ENCODE measurements around the gene SRP14.

SRP14 gene

DNA sequence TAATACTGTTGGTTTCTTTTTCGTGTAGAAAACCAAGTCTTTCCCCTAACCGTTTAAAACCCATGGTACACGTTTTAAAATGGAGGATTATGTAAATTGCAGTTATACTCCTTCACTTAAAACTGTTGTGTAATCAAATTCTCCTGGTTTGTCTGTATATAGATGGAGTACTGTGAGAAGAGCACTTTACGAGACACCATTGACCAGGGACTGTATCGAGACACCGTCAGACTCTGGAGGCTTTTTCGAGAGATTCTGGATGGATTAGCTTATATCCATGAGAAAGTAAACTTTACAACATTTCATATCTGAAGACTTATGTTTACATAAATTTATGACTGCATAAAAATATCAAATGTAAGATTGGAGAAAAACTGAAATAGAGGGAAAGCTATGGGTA is 51.2 kb downstream of the SRP14 start:
- no peak overlapping the region for H4K8ac ChIP-seq (ENCODE audit: low read depth, low read length)
- no peak overlapping the region for H2AK5ac ChIP-seq (ENCODE audit: low read depth, low read length)
- no peak for DNase-seq (ENCODE audit: low spot score)
- no peak overlapping the region for H3K14ac ChIP-seq (ENCODE audit: low read length)
- H3K4me2 ChIP-seq (ENCODE audit: insufficient read depth, low read length, poor library complexity, severe bottlenecking), result no peak overlapping the region
- H2BK12ac ChIP-seq (ENCODE audit: low read length), result no peak overlapping the region
- H3K36me3 ChIP-seq (replicated peaks in 1 of 2; ENCODE audit: control insufficient read depth in 2 of 2, insufficient read depth in 2 of 2, low read length in 2 of 2), result peaks cover 19 to 73% of the 10 kb centered on the region in 2 donors
- WGBS, 2 donors (ENCODE audit: extremely low coverage in 2 of 2, insufficient read length in 2 of 2, insufficient replicate concordance in 1 of 2), result no CpG with 5 or more reads among the region's 7 CpGs
- H3K4me3 ChIP-seq (ENCODE audit: low read length in 2 of 2), result no peak overlapping the region
- no peak overlapping the region for H3K23ac ChIP-seq (ENCODE audit: low read depth, low read length, poor library complexity)
- no peaks in the 10 kb centered on the region for H3K79me1 ChIP-seq (ENCODE audit: low read depth, low read length)
- no peak overlapping the region for H2BK120ac ChIP-seq (ENCODE audit: low read depth, low read length)
- no peaks in the 10 kb centered on the region for H3K27me3 ChIP-seq (ENCODE audit: control insufficient read depth in 3 of 3, insufficient read depth in 3 of 3, low read depth in 1 of 3, low read length in 3 of 3)
- no peak overlapping the region for H4K91ac ChIP-seq (ENCODE audit: low read depth, low read length, poor library complexity)
- no peaks in the 10 kb centered on the region for H3K4me1 ChIP-seq (ENCODE audit: control insufficient read depth in 2 of 2, insufficient read depth in 1 of 2, low read depth in 1 of 2, low read length in 2 of 2)
- H2AFZ ChIP-seq (ENCODE audit: low read length), result no peak overlapping the region
- H3K9me3 ChIP-seq (replicated peaks in 1 of 2; ENCODE audit: control insufficient read depth in 2 of 2, insufficient read depth in 1 of 2, low read depth in 1 of 2, low read length in 2 of 2), result no peaks in the 10 kb centered on the region
- H3K18ac ChIP-seq (ENCODE audit: low read length), result no peak overlapping the region
- H3K27ac ChIP-seq (replicated peaks; ENCODE audit: low read length), result no peak overlapping the region
- H2BK5ac ChIP-seq (ENCODE audit: low read length), result no peak overlapping the region
- no peak overlapping the region for H3K4ac ChIP-seq (ENCODE audit: low read length)
- no peak overlapping the region for H3K9ac ChIP-seq (ENCODE audit: low read depth, low read length, poor library complexity)
- H2BK15ac ChIP-seq (ENCODE audit: low read length), result no peak overlapping the region
